AG09319 (cell line): Measurements from ENCODE around the gene MSGN1.

Source experiments
- DNase-seq: peaks from one replicate; pipeline ENCODE4 v3.0.0-alpha.2; 2010; ENCODE audit warnings: low read depth; ENCODE audit errors: extremely low read depth
- TF ChIP-seq, protein P1 (sequence below): IDR thresholded peaks from 2 replicates; pipeline ENCODE4 v1.5.1; 2011; ENCODE audit warnings: low read depth, mild to moderate bottlenecking, inconsistent platforms, low read length, moderate library complexity

Gene MSGN1, protein sequence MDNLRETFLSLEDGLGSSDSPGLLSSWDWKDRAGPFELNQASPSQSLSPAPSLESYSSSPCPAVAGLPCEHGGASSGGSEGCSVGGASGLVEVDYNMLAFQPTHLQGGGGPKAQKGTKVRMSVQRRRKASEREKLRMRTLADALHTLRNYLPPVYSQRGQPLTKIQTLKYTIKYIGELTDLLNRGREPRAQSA

DNA sequence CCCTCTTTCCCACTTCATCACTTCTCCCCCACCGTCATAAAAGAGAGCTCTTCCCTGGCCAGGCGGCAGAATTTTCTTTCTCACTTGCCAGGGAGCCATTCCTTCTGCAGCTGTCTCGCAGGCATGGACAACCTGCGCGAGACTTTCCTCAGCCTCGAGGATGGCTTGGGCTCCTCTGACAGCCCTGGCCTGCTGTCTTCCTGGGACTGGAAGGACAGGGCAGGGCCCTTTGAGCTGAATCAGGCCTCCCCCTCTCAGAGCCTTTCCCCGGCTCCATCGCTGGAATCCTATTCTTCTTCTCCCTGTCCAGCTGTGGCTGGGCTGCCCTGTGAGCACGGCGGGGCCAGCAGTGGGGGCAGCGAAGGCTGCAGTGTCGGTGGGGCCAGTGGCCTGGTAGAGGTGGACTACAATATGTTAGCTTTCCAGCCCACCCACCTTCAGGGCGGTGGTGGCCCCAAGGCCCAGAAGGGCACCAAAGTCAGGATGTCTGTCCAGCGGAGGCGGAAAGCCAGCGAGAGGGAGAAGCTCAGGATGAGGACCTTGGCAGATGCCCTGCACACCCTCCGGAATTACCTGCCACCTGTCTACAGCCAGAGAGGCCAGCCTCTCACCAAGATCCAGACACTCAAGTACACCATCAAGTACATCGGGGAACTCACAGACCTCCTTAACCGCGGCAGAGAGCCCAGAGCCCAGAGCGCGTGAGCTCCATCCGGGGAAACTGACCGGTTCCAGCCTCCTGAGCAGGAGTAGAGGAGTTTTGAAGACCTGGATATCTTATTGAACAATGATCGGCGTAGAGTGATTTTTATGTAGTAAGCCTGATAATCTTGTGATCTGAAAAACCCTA, at the start of gene MSGN1:
TSS of gene MSGN1 (plus strand) at position 65 of the 850 bp plus-strand sequence. CDS start at position 124, 59 bp downstream.
- TF ChIP-seq, protein P1, sequence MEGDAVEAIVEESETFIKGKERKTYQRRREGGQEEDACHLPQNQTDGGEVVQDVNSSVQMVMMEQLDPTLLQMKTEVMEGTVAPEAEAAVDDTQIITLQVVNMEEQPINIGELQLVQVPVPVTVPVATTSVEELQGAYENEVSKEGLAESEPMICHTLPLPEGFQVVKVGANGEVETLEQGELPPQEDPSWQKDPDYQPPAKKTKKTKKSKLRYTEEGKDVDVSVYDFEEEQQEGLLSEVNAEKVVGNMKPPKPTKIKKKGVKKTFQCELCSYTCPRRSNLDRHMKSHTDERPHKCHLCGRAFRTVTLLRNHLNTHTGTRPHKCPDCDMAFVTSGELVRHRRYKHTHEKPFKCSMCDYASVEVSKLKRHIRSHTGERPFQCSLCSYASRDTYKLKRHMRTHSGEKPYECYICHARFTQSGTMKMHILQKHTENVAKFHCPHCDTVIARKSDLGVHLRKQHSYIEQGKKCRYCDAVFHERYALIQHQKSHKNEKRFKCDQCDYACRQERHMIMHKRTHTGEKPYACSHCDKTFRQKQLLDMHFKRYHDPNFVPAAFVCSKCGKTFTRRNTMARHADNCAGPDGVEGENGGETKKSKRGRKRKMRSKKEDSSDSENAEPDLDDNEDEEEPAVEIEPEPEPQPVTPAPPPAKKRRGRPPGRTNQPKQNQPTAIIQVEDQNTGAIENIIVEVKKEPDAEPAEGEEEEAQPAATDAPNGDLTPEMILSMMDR, result no peak
- DNase-seq, result no peak

DNA sequence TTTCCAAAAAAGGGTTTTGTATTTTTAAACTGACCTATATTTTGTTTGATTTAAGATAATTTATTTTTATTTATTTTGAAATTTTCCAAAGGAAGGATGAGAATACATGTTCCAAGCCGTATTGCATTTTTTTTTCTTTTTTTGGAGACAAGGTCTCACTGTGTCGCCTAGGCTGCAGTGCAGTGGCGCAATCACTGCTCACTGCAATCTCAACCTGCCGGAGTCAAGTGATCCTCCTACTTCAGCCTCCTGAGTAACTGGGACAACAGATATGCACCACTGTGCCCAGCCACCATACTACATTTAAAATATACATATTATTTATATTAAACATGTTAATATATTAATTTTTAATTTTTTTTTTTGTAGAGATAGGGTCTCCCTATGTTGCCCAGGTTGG, 47.4 kb upstream of the MSGN1 start:
- TF ChIP-seq, protein P1, result no peak
- DNase-seq, result no peak

DNA sequence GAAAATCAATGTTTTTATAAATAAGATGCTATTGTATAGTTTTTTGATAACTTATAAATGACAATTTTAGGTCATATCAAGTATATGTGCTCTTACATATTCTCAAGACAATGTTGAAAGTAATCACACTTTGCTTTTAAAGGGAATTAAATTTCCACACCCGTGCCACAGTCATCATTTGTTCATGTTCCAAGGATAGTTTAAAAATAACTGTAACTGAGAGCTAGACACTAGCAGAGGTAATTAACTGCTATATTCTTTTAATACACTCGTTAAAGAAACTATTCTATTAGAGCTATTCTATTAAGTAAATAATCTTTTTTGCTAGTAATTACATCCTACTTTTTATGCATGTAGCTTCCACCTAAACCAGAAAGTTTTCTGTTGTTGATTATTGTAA, 44.3 kb upstream of the MSGN1 start:
- TF ChIP-seq, protein P1, result no peak
- no peak for DNase-seq

DNA sequence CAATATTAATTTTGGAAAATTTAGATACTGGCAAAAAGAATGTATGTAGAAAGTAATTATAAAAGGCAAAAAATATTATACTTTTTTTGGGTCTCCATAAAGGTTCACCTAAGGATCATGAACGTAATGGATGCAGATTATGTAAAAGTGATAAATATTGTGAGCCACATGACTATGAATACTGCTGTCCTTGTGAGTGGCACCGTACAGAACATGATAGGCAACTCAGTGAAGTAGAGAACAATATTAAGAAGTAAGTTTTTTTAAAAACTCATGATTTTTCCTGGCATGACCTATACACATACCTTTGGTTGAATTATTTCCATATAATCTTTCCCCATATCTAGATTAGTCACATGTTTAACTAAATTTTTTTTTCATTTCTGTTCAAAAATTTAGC, 43.7 kb upstream of the MSGN1 start:
- TF ChIP-seq, protein P1, result no peak
- no peak for DNase-seq

DNA sequence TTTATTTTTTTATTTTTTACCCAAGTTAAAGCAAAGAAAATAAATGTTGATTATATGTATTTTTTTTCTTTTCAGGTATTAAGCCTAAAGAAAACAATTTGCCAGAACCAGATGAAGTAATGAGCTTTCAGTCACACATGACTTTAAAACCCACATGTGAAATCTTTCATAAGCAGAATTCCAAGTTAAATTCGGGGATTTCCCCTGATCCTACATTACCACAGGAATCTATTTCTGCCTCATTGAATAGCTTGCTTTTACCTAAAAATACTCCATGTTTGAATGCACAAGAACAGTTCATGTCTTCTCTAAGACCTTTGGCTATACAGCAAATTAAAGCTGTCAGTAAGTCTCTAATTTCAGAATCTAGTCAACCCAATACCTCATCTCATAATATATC, 35.7 kb upstream of the MSGN1 start:
- DNase-seq, result no peak
- TF ChIP-seq, protein P1, result no peak

DNA sequence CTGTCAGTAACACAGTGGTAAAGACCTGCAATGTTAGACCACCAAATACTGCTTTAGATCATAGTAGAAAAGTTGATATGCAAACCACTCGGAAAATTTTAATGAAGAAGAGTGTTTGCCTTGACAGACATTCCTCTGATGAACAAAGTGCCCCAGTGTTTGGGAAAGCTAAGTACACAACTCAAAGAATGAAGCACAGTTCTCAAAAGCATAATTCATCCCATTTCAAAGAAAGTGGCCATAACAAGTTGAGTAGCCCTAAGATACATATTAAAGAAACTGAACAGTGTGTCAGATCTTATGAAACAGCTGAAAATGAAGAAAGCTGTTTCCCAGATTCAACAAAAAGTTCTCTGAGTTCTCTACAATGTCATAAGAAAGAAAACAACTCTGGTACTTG, 34.8 kb upstream of the MSGN1 start:
- TF ChIP-seq, protein P1, result no peak
- no peak for DNase-seq

DNA sequence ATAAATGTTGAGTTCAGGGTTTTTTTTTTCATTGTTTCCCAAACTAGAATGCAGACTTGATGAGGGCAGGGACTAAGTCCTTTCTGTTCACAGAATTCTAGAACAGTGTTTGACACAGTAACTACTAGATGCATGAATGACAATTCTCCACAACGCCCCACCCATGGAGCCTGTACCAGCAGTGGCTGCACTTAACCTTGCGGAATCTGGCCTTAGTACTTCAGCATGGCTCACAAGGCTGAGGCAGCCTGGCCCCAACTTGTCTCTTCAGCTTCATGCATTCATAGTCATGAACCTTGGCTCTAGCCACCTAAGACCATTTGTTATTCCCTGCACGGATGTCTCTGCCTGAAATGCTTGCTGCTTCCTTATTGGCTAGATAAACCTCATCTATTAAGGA, 29.5 kb upstream of the MSGN1 start:
- TF ChIP-seq, protein P1, result no peak
- no peak for DNase-seq
